T-cell (primary cell): ENCODE measurements around the gene RUNX3. TPM values are rescaled to one million over a fixed set of nuclear protein-coding genes. Genes with fewer than 3 reads are reported as not detected.

Experiments used
- ATAC-seq, 4 experiments: fragments of 200-7000 bp in 3 of 4; fragments of 150-1000 bp in 1 of 4; cut with Tn5 transposase; replicated peaks in 1 of 4; 1 replicate in 3 of 4; 2 replicates in 1 of 4; pipeline ENCODE4 v1.10.0; 2021; ENCODE audit warnings: moderate library complexity in 3 of 4, mild to moderate bottlenecking in 2 of 4, moderate number of reproducible peaks in 1 of 4
- CTCF ChIA-PET, 2 donors: fragments of 300-600 bp; sonication (Branson Sonifier 250); formaldehyde crosslinking; loops; one replicate each; lab custom pipeline; 2022; ENCODE audit warnings: antibody characterized with exemption in 2 of 2; lab: Charles Lee
- POLR2A ChIA-PET, 2 donors: fragments of 300-600 bp; sonication (Branson Sonifier 250); formaldehyde crosslinking; loops; one replicate each; lab custom pipeline; 2022; ENCODE audit warnings: antibody characterized with exemption in 2 of 2; lab: Charles Lee
- DNase-seq, 35 experiments: peaks; one replicate each; pipeline versions ENCODE4 v3.0.0 to v3.0.0-alpha.2; 2013 to 2023
- H3K27ac ChIP-seq: one replicate; pipeline ENCODE4 v1.5.1; 2013; ENCODE audit warnings: low read length
- H3K27me3 ChIP-seq, 2 experiments: replicated peaks in 1 of 2; 1 replicate in 1 of 2; 2 replicates in 1 of 2; pipeline versions ENCODE4 v1.6.1 to v1.7.0; 2013; ENCODE audit warnings: low read length in 1 of 2, mixed read lengths in 1 of 2; ENCODE audit not compliant: control insufficient read depth in 2 of 2, insufficient read depth in 2 of 2; ENCODE audit errors: extremely low read depth in 1 of 2
- H3K36me3 ChIP-seq, 2 donors: 1 replicate in 1 of 2; 2 replicates in 1 of 2; pipeline versions ENCODE4 v1.6.1 to v1.7.0; 2013; ENCODE audit warnings: low read length in 1 of 2; ENCODE audit not compliant: control insufficient read depth in 2 of 2, insufficient read depth in 1 of 2; ENCODE audit errors: extremely low read depth in 1 of 2
- H3K4me1 ChIP-seq, 2 experiments: 1 replicate in 1 of 2; 2 replicates in 1 of 2; pipeline versions ENCODE4 v1.6.1 to v1.7.0; 2013; ENCODE audit warnings: low read length in 2 of 2, mixed read lengths in 1 of 2; ENCODE audit not compliant: insufficient read depth in 2 of 2, control insufficient read depth in 1 of 2; ENCODE audit errors: extremely low read depth in 1 of 2
- H3K4me3 ChIP-seq, 2 donors: 1 replicate in 1 of 2; 2 replicates in 1 of 2; pipeline versions ENCODE4 v1.5.1 to v1.7.0; 2013; ENCODE audit warnings: mild to moderate bottlenecking in 2 of 2, low read length in 1 of 2, moderate library complexity in 1 of 2; ENCODE audit not compliant: control insufficient read depth in 1 of 2; ENCODE audit errors: extremely low read depth in 1 of 2
- H3K9me3 ChIP-seq: 2 replicates; pipeline ENCODE4 v1.7.0; 2013
- H3K27ac Mint-ChIP-seq, 2 donors: one replicate each; pipeline ENCODE4 v1.8.0; 2020 to 2021; ENCODE audit warnings: mild to moderate bottlenecking in 2 of 2, mixed read lengths in 2 of 2
- H3K27me3 Mint-ChIP-seq, 2 donors: one replicate each; pipeline ENCODE4 v1.8.0; 2021 to 2022; ENCODE audit warnings: mixed read lengths in 2 of 2
- H3K36me3 Mint-ChIP-seq: one replicate; pipeline ENCODE4 v1.8.0; 2021; ENCODE audit warnings: mixed read lengths
- H3K4me1 Mint-ChIP-seq, 3 donors: one replicate each; pipeline ENCODE4 v1.8.0; 2020 to 2022; ENCODE audit warnings: mixed read lengths in 3 of 3, mild to moderate bottlenecking in 1 of 3
- H3K4me3 Mint-ChIP-seq, 3 donors: one replicate each; pipeline ENCODE4 v1.8.0; 2020 to 2022; ENCODE audit warnings: mild to moderate bottlenecking in 3 of 3, mixed read lengths in 3 of 3, moderate library complexity in 3 of 3
- H3K9me3 Mint-ChIP-seq, 3 donors: one replicate each; pipeline ENCODE4 v1.8.0; 2020 to 2022; ENCODE audit warnings: mixed read lengths in 3 of 3
- WGBS: methylation state at CpG from one replicate; pipeline ENCODE4 v1.1.5; 2013; ENCODE audit warnings: missing lambda C conversion rate; ENCODE audit not compliant: insufficient coverage; 5-methylcytosine and 5-hydroxymethylcytosine counted together
- total RNA-seq, 35 experiments: library from RNA in 6 of 35; stranded (reverse) in 6 of 35; fragments of 120-200 nt in 1 of 35; gene quantifications; one replicate each; pipeline versions ENCODE4 v1.2.1 to v1.2.4 and lab custom pipeline; 2013 to 2026

The RUNX3 gene
- total RNA-seq, 5 donors from 2014 or later (not counting 1 experiment from before 2014, with no cell fraction given) = 140 to 220 (median 145) TPM

- POLR2A ChIA-PET = no interaction called here
- peaks cover 0 to 7% of the 10 kb centered on the region in 2 experiments for H3K4me1 ChIP-seq
- ATAC-seq (no peak), DNase-seq (no peak)
- no peaks in the 10 kb centered on the region for H3K36me3 ChIP-seq
- Mint-ChIP-seq H3K27me3 (peaks cover 0 to 8% of the 10 kb centered on the region in 2 donors), H3K27ac (no peak overlapping the region), H3K4me1 (peaks cover 3 to 7% (median 4%) of the 10 kb centered on the region in 3 donors), H3K36me3 (no peaks in the 10 kb centered on the region), H3K4me3 (no peak overlapping the region), H3K9me3 (no peaks in the 10 kb centered on the region)
- CTCF ChIA-PET = interaction anchor here in 1 of 2 donors (0.7 kb wide), 1 partner anchor 124 kb away, joined by 4 read pairs; no protein-coding TSS in a partner anchor
- no peaks in the 10 kb centered on the region for H3K9me3 ChIP-seq
- no peak overlapping the region for H3K27ac ChIP-seq
- peaks cover 0 to 20% of the 10 kb centered on the region in 2 experiments for H3K27me3 ChIP-seq
- no peak overlapping the region for H3K4me3 ChIP-seq
- 80% methylated on average over 1 of the region's 3 CpGs for WGBS
Measured at GRCh38 chr1:24865587-24865986, 64.5 kb downstream of the RUNX3 start.

DNA sequence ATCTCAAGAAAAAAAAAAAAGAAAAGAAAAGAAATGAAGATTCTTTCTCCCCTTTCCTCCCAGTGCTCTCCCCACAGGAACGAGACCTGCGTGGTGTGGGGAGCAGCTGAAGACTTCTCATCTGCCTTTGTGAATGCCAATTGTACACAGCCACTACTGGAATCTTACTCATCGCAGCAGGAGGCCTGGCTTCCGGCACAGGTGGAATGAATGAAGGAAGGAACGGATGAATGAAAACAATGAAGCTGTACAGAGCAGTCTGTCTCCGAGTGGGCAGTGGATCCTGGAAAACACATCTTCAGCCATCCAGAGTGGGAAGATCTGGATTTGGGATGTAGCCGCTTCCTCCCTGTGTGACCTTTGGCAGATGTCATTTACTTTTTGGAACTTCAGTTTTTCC is 64.9 kb downstream of the RUNX3 start:
- peaks cover 0 to 2% of the 10 kb centered on the region in 2 experiments for H3K4me1 ChIP-seq
- peaks cover 0 to 18% of the 10 kb centered on the region in 2 experiments for H3K27me3 ChIP-seq
- WGBS = 96% methylated on average over 4 of the region's 7 CpGs
- DNase-seq = no peak
- H3K9me3 ChIP-seq = no peaks in the 10 kb centered on the region
- POLR2A ChIA-PET = no interaction called here
- no peak overlapping the region for H3K4me3 ChIP-seq
- no peak for ATAC-seq
- H3K9me3 Mint-ChIP-seq = no peaks in the 10 kb centered on the region
- peaks cover 0 to 8% of the 10 kb centered on the region in 2 donors for H3K27me3 Mint-ChIP-seq
- no peak overlapping the region for H3K4me3 Mint-ChIP-seq
- H3K36me3 ChIP-seq = no peaks in the 10 kb centered on the region
- no peak overlapping the region for H3K27ac ChIP-seq
- H3K36me3 Mint-ChIP-seq = no peaks in the 10 kb centered on the region
- CTCF ChIA-PET = interaction anchor here in 1 of 2 donors (0.7 kb wide), 1 partner anchor 124 kb away, joined by 4 read pairs; no protein-coding TSS in a partner anchor
- H3K27ac Mint-ChIP-seq = no peak overlapping the region
- H3K4me1 Mint-ChIP-seq = peaks cover 0 to 3% (median 2%) of the 10 kb centered on the region in 3 donors

- Mint-ChIP-seq H3K27ac (no peak overlapping the region), H3K9me3 (no peaks in the 10 kb centered on the region), H3K4me1 (peaks cover 0 to 2% (median 0%) of the 10 kb centered on the region in 3 donors), H3K36me3 (no peaks in the 10 kb centered on the region), H3K27me3 (peaks cover 0 to 8% of the 10 kb centered on the region in 2 donors), H3K4me3 (no peak overlapping the region)
- 65% methylated on average over 3 of the region's 8 CpGs for WGBS
- POLR2A ChIA-PET = interaction anchor here in 1 of 2 donors (0.6 kb wide), 1 partner anchor 887 kb away, joined by 3 read pairs; no protein-coding TSS in a partner anchor
- no peak for ATAC-seq
- Histone ChIP-seq H3K27me3 (peaks cover 0 to 18% of the 10 kb centered on the region in 2 experiments), H3K4me3 (no peak overlapping the region), H3K27ac (no peak overlapping the region), H3K4me1 (peaks cover 0 to 2% of the 10 kb centered on the region in 2 experiments), H3K9me3 (no peaks in the 10 kb centered on the region), H3K36me3 (no peaks in the 10 kb centered on the region)
- CTCF ChIA-PET = no interaction called here
- DNase-seq = no peak
Measured at GRCh38 chr1:24864370-24864777, 65.7 kb downstream of the RUNX3 start.

DNA sequence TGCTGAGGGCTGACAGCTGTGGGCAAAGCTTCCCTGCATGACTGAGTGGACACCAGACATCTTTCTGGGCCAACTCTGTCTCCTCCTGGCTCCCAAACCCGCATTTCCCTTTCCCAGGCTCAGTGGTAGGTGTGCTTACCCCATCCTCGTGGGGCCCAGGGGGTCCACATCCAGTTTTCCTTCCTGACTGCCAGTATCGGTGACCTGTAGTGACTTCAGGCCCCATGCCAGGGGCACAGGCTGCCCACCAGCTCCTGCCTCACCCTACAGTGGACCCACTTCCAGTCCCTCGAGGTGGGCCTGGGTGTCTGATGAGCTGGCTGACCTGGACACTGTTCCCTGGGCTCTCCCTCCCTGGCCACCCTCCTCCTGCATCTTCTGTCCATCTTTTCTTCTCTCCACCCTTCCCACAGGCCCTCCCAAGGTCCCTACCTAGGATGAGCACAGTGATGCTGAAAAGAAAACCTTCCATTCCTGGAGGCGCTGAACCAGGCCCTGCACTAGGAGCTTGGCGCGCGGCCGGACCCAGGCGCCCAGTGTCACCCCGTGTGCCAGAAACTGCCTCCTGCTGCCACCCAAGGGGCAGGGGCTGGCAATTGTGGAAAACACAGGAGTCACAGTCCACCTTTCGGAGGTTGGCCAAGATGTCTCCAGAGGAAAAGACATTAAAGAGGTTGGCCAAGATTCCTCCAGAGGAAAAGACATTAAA is 67.1 kb downstream of the RUNX3 start:
- H3K4me1 ChIP-seq = peaks cover 0 to 9% of the 10 kb centered on the region in 2 experiments
- no peak overlapping the region for H3K27ac ChIP-seq
- H3K27me3 ChIP-seq = peaks cover 0 to 14% of the 10 kb centered on the region in 2 experiments
- Mint-ChIP-seq H3K4me3 (no peak overlapping the region), H3K4me1 (peaks cover 0 to 7% (median 0%) of the 10 kb centered on the region in 3 donors), H3K9me3 (no peaks in the 10 kb centered on the region), H3K36me3 (no peaks in the 10 kb centered on the region), H3K27ac (no peak overlapping the region), H3K27me3 (peaks cover 0 to 6% of the 10 kb centered on the region in 2 donors)
- ATAC-seq = no peak
- no peaks in the 10 kb centered on the region for H3K36me3 ChIP-seq
- DNase-seq = no peak
- WGBS = 81% methylated on average over 11 of the region's 12 CpGs
- no peak overlapping the region for H3K4me3 ChIP-seq
- no peaks in the 10 kb centered on the region for H3K9me3 ChIP-seq
- ChIA-PET CTCF (no interaction called here), POLR2A (no interaction called here)

DNA sequence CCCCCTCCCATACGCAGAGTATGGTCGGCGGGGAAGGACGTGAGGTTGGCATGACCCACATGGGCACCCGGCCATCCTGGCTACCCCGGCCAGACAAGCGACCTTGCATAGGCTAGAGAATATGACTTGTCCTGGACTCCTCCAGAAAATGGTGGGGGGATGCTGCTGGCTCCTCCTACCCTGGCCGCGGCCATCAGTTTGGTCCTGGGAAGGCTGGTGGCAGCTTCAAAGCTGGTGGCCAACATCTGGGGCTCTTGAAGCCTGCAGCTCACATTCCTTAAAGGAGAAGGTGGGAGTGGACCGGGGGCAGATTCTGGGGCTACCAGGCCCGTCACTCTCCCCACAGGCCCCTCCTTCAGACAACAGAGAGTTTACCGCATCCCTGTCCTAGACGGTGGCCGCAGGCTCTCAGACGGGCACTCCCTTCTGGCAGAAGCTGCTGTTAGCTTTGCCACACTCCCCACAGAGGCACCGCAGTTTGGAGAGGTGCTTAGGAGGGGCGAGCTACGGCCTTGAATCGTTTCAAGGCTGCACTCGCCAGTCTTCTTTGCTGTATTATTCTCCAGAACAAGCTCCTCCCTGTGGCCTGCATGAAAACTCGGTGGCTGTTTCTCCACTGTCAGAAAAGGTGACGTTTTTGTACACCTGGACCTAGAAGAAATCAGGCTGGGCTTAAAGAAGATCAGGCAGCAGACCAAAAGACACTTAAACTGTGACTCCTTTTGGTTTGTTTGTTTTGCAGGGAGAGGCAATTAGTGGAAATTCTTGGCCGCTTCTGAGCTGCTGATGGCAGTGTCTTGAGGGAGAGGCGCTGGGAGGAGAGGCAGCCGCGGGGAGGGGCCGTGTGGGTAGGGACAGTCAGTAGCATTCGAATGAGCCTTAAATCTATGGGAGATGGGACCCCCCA is 68.0 kb downstream of the RUNX3 start:
- 90% methylated on average over 18 of the region's 28 CpGs for WGBS
- H3K27ac ChIP-seq = no peak overlapping the region
- H3K36me3 Mint-ChIP-seq = no peaks in the 10 kb centered on the region
- peaks cover 0 to 13% (median 0%) of the 10 kb centered on the region in 3 donors for H3K4me1 Mint-ChIP-seq
- peaks cover 0 to 12% of the 10 kb centered on the region in 2 experiments for H3K27me3 ChIP-seq
- no peak overlapping the region for H3K4me3 Mint-ChIP-seq
- H3K4me3 ChIP-seq = no peak overlapping the region
- POLR2A ChIA-PET = no interaction called here
- ATAC-seq (no peak), DNase-seq (no peak)
- CTCF ChIA-PET = no interaction called here
- peaks cover 0 to 17% of the 10 kb centered on the region in 2 experiments for H3K4me1 ChIP-seq
- no peaks in the 10 kb centered on the region for H3K9me3 Mint-ChIP-seq
- peaks cover 0 to 4% of the 10 kb centered on the region in 2 donors for H3K27me3 Mint-ChIP-seq
- H3K36me3 ChIP-seq = no peaks in the 10 kb centered on the region
- H3K27ac Mint-ChIP-seq = no peak overlapping the region
- H3K9me3 ChIP-seq = no peaks in the 10 kb centered on the region

- CTCF ChIA-PET = no interaction called here
- no peak for DNase-seq
- Mint-ChIP-seq H3K4me1 (peaks cover 0 to 13% (median 0%) of the 10 kb centered on the region in 3 donors), H3K36me3 (no peaks in the 10 kb centered on the region), H3K4me3 (no peak overlapping the region), H3K9me3 (no peaks in the 10 kb centered on the region), H3K27me3 (no peaks in the 10 kb centered on the region), H3K27ac (no peak overlapping the region)
- WGBS = 89% methylated on average over 15 of the region's 15 CpGs
- H3K36me3 ChIP-seq = no peaks in the 10 kb centered on the region
- POLR2A ChIA-PET = interaction anchor here in 1 of 2 donors (0.7 kb wide), 1 partner anchor 93 kb away, joined by 8 read pairs; no protein-coding TSS in a partner anchor
- peaks cover 0 to 4% of the 10 kb centered on the region in 2 experiments for H3K27me3 ChIP-seq
- H3K9me3 ChIP-seq = no peaks in the 10 kb centered on the region
- no peak overlapping the region for H3K4me3 ChIP-seq
- no peak overlapping the region for H3K27ac ChIP-seq
- no peak for ATAC-seq
- H3K4me1 ChIP-seq = peaks cover 0 to 28% of the 10 kb centered on the region in 2 experiments
Measured at GRCh38 chr1:24860841-24861240, 69.2 kb downstream of the RUNX3 start.
